ENCODE results near the gene P4HB.

DNA sequence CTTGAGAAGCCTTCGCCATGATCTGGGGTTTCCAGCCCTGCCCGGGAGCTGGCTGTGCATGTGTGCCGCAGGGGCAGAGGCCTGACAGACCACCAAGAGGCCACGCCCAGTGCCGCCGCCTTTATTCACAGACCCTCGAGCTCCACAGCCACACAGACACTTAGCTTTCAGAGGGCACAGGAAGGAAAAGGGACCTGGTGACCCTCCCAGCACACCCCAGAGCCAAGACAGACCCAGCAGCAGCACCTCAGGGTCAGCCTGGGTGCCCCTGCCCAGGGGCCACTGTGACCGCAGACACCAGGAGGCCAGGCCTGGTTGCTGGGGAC is 38.1 kb downstream of the P4HB start:
- TF ChIP-seq, protein P1, sequence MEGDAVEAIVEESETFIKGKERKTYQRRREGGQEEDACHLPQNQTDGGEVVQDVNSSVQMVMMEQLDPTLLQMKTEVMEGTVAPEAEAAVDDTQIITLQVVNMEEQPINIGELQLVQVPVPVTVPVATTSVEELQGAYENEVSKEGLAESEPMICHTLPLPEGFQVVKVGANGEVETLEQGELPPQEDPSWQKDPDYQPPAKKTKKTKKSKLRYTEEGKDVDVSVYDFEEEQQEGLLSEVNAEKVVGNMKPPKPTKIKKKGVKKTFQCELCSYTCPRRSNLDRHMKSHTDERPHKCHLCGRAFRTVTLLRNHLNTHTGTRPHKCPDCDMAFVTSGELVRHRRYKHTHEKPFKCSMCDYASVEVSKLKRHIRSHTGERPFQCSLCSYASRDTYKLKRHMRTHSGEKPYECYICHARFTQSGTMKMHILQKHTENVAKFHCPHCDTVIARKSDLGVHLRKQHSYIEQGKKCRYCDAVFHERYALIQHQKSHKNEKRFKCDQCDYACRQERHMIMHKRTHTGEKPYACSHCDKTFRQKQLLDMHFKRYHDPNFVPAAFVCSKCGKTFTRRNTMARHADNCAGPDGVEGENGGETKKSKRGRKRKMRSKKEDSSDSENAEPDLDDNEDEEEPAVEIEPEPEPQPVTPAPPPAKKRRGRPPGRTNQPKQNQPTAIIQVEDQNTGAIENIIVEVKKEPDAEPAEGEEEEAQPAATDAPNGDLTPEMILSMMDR (IDR thresholded peaks at IDR 0.05) = no peak
- no peak for TF ChIP-seq EZH2 (IDR thresholded peaks at IDR 0.05)

Measured in neural progenitor cell (in vitro differentiated cells).